ENCODE results near the gene HS3ST2. TPM values are rescaled to one million over a fixed set of nuclear protein-coding genes. Genes with fewer than 3 reads are reported as not detected.

HS3ST2 gene
- 1.5 TPM for polyA plus RNA-seq (2013, experiment 1 of 2)
- polyA plus RNA-seq (2013, experiment 2 of 2): 1.1 TPM

DNA sequence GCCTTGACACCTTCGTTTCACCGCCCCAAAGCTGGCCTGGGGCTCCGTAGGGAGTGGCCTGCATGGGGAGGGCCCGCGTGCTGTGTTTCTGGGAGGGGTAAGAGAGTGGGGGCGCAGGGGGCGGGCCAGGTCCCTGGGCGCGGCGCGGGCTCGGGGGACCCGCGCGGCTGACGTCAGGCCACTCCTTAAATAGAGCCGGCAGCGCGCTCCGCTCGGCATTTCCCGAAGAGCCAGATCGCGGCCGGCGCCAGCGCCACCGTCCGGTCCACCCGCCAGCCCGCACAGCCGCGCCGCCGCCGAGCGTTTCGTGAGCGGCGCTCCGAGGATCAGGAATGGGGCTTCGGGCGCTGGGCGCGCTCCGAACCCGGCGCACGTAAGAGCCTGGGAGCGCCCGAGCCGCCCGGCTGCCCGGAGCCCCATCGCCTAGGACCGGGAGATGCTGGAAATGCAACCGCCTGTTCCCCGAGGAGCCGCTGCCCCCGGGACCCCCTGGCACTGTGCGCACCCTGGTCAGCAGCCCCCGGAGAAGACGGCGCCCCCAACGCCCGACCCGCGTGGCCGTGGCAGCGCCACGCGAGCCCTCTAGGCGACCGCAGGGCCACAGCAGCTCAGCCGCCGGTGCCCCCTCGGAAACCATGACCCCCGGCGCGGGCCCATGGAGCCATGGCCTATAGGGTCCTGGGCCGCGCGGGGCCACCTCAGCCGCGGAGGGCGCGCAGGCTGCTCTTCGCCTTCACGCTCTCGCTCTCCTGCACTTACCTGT is at the start of gene HS3ST2:
Gene HS3ST2 (plus strand): TSS at position 215 of the 763 bp plus-strand sequence. CDS start 449 bp downstream, at position 664.
- no peaks in the 10 kb centered on the region for H3K36me3 ChIP-seq (ENCODE audit: control insufficient read depth, insufficient read depth, low read length)
- no peaks in the 10 kb centered on the region for H3K9me3 ChIP-seq (ENCODE audit: control insufficient read depth, low read length)
- H3K27ac ChIP-seq (ENCODE audit: low read depth, low read length, severe bottlenecking): no peak within 1 kb of the TSS
- 1% methylated on average over 61 to 80 of the region's 90 CpGs for WGBS, 2 experiments (ENCODE audit: insufficient coverage in 2 of 2)
- peaks cover 4% of the 10 kb centered on the region for H3K4me1 ChIP-seq (ENCODE audit: control insufficient read depth, insufficient read depth, low read length, poor library complexity, severe bottlenecking)
- peak within 1 kb of the TSS; percentile 35 for H3K4me3 ChIP-seq (ENCODE audit: extremely low read depth, insufficient read depth, low read length, poor library complexity, severe bottlenecking)

DNA sequence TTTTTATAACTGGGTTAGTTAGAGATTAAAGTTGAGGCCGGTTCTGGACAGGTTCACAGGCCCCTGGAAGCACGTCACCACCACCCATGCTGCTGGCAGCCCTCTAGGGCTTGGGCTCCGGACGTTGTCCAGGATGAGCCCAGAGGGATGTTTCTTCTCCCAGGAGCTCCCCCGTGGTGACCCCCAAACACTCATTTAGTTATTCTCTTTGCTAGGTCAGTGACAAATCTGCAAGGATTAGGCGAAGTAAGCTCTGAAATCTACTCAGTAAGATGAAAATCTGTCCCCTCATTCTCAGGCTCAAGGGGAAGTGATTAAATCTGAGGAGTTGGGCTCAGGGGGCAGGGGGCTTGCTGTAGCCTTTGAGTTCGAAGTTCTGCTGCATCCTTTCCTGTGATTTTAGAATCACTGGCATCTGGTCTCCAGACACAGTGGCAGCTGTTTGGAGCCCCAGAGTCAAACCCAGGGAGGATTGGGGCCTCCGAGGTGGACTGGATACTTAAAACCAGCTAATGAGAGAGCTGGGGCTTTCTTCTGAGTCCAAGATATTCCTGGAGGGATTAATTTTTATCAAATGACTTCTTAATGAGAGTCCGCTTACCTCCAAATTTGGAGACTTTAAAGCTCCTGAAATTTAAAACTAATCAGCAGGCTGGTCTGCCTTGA is 49.2 kb upstream of the HS3ST2 start:
- H3K9me3 ChIP-seq (ENCODE audit: control insufficient read depth, low read length): no peaks in the 10 kb centered on the region
- 80 to 100% methylated on average over 2 to 5 of the region's 9 CpGs for WGBS, 2 experiments (ENCODE audit: insufficient coverage in 2 of 2)
- H3K27ac ChIP-seq (ENCODE audit: low read depth, low read length, severe bottlenecking): peak overlapping the region; percentile 39
- no peaks in the 10 kb centered on the region for H3K36me3 ChIP-seq (ENCODE audit: control insufficient read depth, insufficient read depth, low read length)
- H3K4me3 ChIP-seq (ENCODE audit: extremely low read depth, insufficient read depth, low read length, poor library complexity, severe bottlenecking): no peak overlapping the region
- peaks cover 5% of the 10 kb centered on the region for H3K4me1 ChIP-seq (ENCODE audit: control insufficient read depth, insufficient read depth, low read length, poor library complexity, severe bottlenecking)

GRCh38 chr16:22765479-22765878 is 48.5 kb upstream of the HS3ST2 start:
- H3K27ac ChIP-seq (ENCODE audit: low read depth, low read length, severe bottlenecking): peak overlapping the region; percentile 39
- no peaks in the 10 kb centered on the region for H3K9me3 ChIP-seq (ENCODE audit: control insufficient read depth, low read length)
- H3K36me3 ChIP-seq (ENCODE audit: control insufficient read depth, insufficient read depth, low read length): no peaks in the 10 kb centered on the region
- peaks cover 5% of the 10 kb centered on the region for H3K4me1 ChIP-seq (ENCODE audit: control insufficient read depth, insufficient read depth, low read length, poor library complexity, severe bottlenecking)
- no peak overlapping the region for H3K4me3 ChIP-seq (ENCODE audit: extremely low read depth, insufficient read depth, low read length, poor library complexity, severe bottlenecking)

GRCh38 chr16:22770866-22771265 is 43.1 kb upstream of the HS3ST2 start:
- WGBS, 2 experiments (ENCODE audit: insufficient coverage in 2 of 2): no CpG with 5 or more reads among the region's 2 CpGs
- Histone ChIP-seq H3K4me1 (ENCODE audit: control insufficient read depth, insufficient read depth, low read length, poor library complexity, severe bottlenecking) (no peaks in the 10 kb centered on the region), H3K9me3 (ENCODE audit: control insufficient read depth, low read length) (no peaks in the 10 kb centered on the region), H3K36me3 (ENCODE audit: control insufficient read depth, insufficient read depth, low read length) (no peaks in the 10 kb centered on the region), H3K27ac (ENCODE audit: low read depth, low read length, severe bottlenecking) (no peak overlapping the region), H3K4me3 (ENCODE audit: extremely low read depth, insufficient read depth, low read length, poor library complexity, severe bottlenecking) (no peak overlapping the region)

DNA sequence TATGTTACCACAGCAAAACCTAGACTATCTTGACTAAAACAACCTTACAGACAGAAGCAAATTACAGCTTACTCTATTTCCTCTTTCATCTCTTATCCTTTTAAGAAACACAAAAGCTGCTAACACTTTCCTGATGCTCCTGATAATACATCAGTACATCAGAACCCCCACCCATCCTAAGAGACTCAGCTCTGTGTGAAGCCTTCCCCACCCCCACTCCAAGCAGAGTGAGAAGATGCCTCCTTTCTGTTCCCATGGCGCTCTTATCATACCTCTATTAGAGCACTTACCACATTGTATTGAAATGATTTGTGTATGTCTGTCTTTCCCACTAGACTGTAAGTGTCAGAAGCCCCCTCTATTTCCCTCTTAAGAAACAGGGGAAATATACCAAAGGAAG is 42.4 kb upstream of the HS3ST2 start:
- H3K9me3 ChIP-seq (ENCODE audit: control insufficient read depth, low read length): no peaks in the 10 kb centered on the region
- H3K36me3 ChIP-seq (ENCODE audit: control insufficient read depth, insufficient read depth, low read length): no peaks in the 10 kb centered on the region
- H3K4me1 ChIP-seq (ENCODE audit: control insufficient read depth, insufficient read depth, low read length, poor library complexity, severe bottlenecking): no peaks in the 10 kb centered on the region
- no CpG with 5 or more reads among the region's 1 CpG for WGBS, 2 experiments (ENCODE audit: insufficient coverage in 2 of 2)
- H3K27ac ChIP-seq (ENCODE audit: low read depth, low read length, severe bottlenecking): no peak overlapping the region
- H3K4me3 ChIP-seq (ENCODE audit: extremely low read depth, insufficient read depth, low read length, poor library complexity, severe bottlenecking): no peak overlapping the region

DNA sequence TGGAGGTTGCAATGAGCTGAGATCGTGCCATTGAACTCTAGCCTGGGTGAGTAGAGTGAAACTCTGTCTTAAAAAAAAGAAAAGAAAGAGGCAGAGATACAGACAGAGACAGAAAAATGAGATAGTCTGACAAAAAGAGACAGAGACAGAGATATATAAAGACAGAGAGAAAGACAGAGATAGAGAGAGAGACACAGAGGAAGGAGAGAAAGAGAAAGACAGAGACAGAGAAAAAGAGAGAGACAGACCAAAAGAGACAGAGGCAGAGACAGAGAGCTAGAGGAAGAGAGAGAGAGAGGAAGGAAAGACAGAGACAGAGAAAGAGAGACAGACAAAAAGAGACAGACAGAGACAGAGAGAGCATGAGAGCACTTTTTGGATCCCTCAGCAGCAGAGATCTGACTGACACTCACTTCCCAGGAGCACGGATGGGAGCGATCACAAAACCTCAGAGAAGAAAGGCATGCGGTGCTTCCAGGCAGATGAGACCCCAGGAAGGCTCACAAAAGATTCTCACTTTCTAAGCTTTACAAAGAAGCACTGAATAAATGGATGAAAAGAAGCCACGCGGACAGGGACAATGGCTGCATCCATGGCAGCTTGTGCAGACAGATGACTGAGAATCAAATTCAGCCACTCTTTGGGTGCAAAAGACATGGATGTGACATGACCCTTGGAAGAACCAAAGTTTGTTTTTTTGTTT is 38.6 kb upstream of the HS3ST2 start:
- 40 to 65% methylated on average over 4 to 6 of the region's 6 CpGs for WGBS, 2 experiments (ENCODE audit: insufficient coverage in 2 of 2)
- no peak overlapping the region for H3K27ac ChIP-seq (ENCODE audit: low read depth, low read length, severe bottlenecking)

GRCh38 chr16:22781480-22781879 is 32.5 kb upstream of the HS3ST2 start:
- no peak overlapping the region for H3K4me3 ChIP-seq (ENCODE audit: extremely low read depth, insufficient read depth, low read length, poor library complexity, severe bottlenecking)
- no peaks in the 10 kb centered on the region for H3K36me3 ChIP-seq (ENCODE audit: control insufficient read depth, insufficient read depth, low read length)
- no peaks in the 10 kb centered on the region for H3K9me3 ChIP-seq (ENCODE audit: control insufficient read depth, low read length)
- H3K4me1 ChIP-seq (ENCODE audit: control insufficient read depth, insufficient read depth, low read length, poor library complexity, severe bottlenecking): peaks cover 17% of the 10 kb centered on the region
- whole genome bisulfite sequencing, 2 experiments (ENCODE audit: insufficient coverage in 2 of 2): 93 to 96% methylated on average over 5 of the region's 8 CpGs
- H3K27ac ChIP-seq (ENCODE audit: low read depth, low read length, severe bottlenecking): peak overlapping the region; percentile 85

More for the DNA sequence above, 38.6 kb upstream of the HS3ST2 start:
- no peaks in the 10 kb centered on the region for H3K9me3 ChIP-seq (ENCODE audit: control insufficient read depth, low read length)
- H3K4me3 ChIP-seq (ENCODE audit: extremely low read depth, insufficient read depth, low read length, poor library complexity, severe bottlenecking): no peak overlapping the region
- H3K4me1 ChIP-seq (ENCODE audit: control insufficient read depth, insufficient read depth, low read length, poor library complexity, severe bottlenecking): no peaks in the 10 kb centered on the region
- H3K36me3 ChIP-seq (ENCODE audit: control insufficient read depth, insufficient read depth, low read length): no peaks in the 10 kb centered on the region

GRCh38 chr16:22782314-22782713 is 31.6 kb upstream of the HS3ST2 start:
- H3K4me1 ChIP-seq (ENCODE audit: control insufficient read depth, insufficient read depth, low read length, poor library complexity, severe bottlenecking): peaks cover 17% of the 10 kb centered on the region
- no peaks in the 10 kb centered on the region for H3K36me3 ChIP-seq (ENCODE audit: control insufficient read depth, insufficient read depth, low read length)
- H3K9me3 ChIP-seq (ENCODE audit: control insufficient read depth, low read length): no peaks in the 10 kb centered on the region
- 54 to 56% methylated on average over 3 to 4 of the region's 4 CpGs for WGBS, 2 experiments (ENCODE audit: insufficient coverage in 2 of 2)
- H3K27ac ChIP-seq (ENCODE audit: low read depth, low read length, severe bottlenecking): peak overlapping the region; percentile 85
- H3K4me3 ChIP-seq (ENCODE audit: extremely low read depth, insufficient read depth, low read length, poor library complexity, severe bottlenecking): no peak overlapping the region

GRCh38 chr16:22784690-22785214 is 29.2 kb upstream of the HS3ST2 start:
- Histone ChIP-seq H3K4me1 (ENCODE audit: control insufficient read depth, insufficient read depth, low read length, poor library complexity, severe bottlenecking) (peaks cover 17% of the 10 kb centered on the region), H3K36me3 (ENCODE audit: control insufficient read depth, insufficient read depth, low read length) (no peaks in the 10 kb centered on the region), H3K4me3 (ENCODE audit: extremely low read depth, insufficient read depth, low read length, poor library complexity, severe bottlenecking) (no peak overlapping the region), H3K27ac (ENCODE audit: low read depth, low read length, severe bottlenecking) (no peak overlapping the region), H3K9me3 (ENCODE audit: control insufficient read depth, low read length) (no peaks in the 10 kb centered on the region)
- 100% methylated on average over 1 to 2 of the region's 6 CpGs for WGBS, 2 experiments (ENCODE audit: insufficient coverage in 2 of 2)

DNA sequence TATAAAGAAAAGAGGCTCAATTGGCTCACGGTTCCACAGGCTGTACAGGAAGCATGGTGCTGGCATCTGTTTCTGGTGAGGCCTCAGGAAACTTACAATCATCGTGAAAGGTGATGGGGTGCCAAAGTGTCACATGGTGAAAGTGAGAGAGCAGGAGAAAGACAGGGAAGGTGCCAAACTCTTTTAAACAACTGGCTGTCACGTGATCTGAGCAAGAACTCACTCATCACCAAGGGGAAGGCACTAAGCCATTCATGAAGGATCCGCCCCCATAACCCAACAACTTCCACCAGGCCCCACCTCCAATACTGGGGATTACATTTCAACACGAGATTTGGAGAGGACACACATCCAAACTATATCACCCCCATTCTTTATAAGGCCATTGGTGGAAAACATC is 28.4 kb upstream of the HS3ST2 start:
- Histone ChIP-seq H3K27ac (ENCODE audit: low read depth, low read length, severe bottlenecking) (no peak overlapping the region), H3K9me3 (ENCODE audit: control insufficient read depth, low read length) (no peaks in the 10 kb centered on the region), H3K4me3 (ENCODE audit: extremely low read depth, insufficient read depth, low read length, poor library complexity, severe bottlenecking) (no peak overlapping the region), H3K36me3 (ENCODE audit: control insufficient read depth, insufficient read depth, low read length) (no peaks in the 10 kb centered on the region), H3K4me1 (ENCODE audit: control insufficient read depth, insufficient read depth, low read length, poor library complexity, severe bottlenecking) (peaks cover 17% of the 10 kb centered on the region)
- 84 to 100% methylated on average over 2 to 3 of the region's 5 CpGs for WGBS, 2 experiments (ENCODE audit: insufficient coverage in 2 of 2)

All from mesodermal cell (in vitro differentiated cells).